ENCODE data around the gene FAM240A. TPM values are rescaled to one million over a fixed set of nuclear protein-coding genes. Genes with fewer than 3 reads are reported as not detected.

FAM240A gene
- total RNA-seq, 1 experiment from 2014 or later, result not detected

DNA sequence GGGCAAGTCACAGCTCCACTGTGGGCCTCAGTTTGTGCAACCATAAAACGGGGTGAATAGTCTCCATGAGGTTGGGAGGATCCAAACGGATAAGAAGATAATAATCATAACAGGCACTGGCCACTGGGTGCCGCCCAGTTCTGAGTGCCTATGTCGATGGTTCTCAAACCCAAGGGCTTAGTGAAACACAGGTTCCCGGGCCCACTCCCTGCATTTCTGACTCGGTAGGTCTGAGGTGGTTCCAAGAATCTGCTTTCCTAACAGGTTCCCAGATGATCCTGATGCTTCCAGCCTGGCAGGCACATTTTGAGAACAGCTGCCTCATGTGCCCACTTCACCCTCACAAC is 60.0 kb downstream of the FAM240A start:
- Histone ChIP-seq H3K27me3 (replicated peaks; ENCODE audit: control insufficient read depth, insufficient read depth, low read length) (no peaks in the 10 kb centered on the region), H3K4me1 (no peaks in the 10 kb centered on the region), H3K4me3 (ENCODE audit: low read depth, low read length) (no peak overlapping the region), H3K36me3 (ENCODE audit: control insufficient read depth, insufficient read depth, low read length) (no peaks in the 10 kb centered on the region), H3K9me3 (no peaks in the 10 kb centered on the region)
- Mint-ChIP-seq H3K4me1 (ENCODE audit: low read depth, unreplicated experiment) (no peaks in the 10 kb centered on the region), H3K27ac (ENCODE audit: unreplicated experiment) (no peak overlapping the region), H3K9me3 (ENCODE audit: unreplicated experiment) (no peaks in the 10 kb centered on the region), H3K27me3 (ENCODE audit: insufficient read depth, unreplicated experiment) (no peaks in the 10 kb centered on the region), H3K36me3 (ENCODE audit: insufficient read depth, unreplicated experiment) (no peaks in the 10 kb centered on the region), H3K4me3 (ENCODE audit: unreplicated experiment) (no peak overlapping the region)
- no peak for DNase-seq
- ChIA-PET CTCF (no interaction called here), POLR2A (no interaction called here)
- TF ChIP-seq, protein P1, sequence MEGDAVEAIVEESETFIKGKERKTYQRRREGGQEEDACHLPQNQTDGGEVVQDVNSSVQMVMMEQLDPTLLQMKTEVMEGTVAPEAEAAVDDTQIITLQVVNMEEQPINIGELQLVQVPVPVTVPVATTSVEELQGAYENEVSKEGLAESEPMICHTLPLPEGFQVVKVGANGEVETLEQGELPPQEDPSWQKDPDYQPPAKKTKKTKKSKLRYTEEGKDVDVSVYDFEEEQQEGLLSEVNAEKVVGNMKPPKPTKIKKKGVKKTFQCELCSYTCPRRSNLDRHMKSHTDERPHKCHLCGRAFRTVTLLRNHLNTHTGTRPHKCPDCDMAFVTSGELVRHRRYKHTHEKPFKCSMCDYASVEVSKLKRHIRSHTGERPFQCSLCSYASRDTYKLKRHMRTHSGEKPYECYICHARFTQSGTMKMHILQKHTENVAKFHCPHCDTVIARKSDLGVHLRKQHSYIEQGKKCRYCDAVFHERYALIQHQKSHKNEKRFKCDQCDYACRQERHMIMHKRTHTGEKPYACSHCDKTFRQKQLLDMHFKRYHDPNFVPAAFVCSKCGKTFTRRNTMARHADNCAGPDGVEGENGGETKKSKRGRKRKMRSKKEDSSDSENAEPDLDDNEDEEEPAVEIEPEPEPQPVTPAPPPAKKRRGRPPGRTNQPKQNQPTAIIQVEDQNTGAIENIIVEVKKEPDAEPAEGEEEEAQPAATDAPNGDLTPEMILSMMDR (IDR thresholded peaks at IDR 0.05; ENCODE audit: insufficient read depth in 1 of 2, low read depth in 1 of 2, low read length in 1 of 2, severe bottlenecking in 1 of 2, unreplicated experiment in 1 of 2), result no peak
- intact Hi-C loops (cut with micrococcal nuclease; ENCODE audit: unreplicated experiment), result no loop called here
- no TSS peak for BruUV-seq (replicated peaks)

DNA sequence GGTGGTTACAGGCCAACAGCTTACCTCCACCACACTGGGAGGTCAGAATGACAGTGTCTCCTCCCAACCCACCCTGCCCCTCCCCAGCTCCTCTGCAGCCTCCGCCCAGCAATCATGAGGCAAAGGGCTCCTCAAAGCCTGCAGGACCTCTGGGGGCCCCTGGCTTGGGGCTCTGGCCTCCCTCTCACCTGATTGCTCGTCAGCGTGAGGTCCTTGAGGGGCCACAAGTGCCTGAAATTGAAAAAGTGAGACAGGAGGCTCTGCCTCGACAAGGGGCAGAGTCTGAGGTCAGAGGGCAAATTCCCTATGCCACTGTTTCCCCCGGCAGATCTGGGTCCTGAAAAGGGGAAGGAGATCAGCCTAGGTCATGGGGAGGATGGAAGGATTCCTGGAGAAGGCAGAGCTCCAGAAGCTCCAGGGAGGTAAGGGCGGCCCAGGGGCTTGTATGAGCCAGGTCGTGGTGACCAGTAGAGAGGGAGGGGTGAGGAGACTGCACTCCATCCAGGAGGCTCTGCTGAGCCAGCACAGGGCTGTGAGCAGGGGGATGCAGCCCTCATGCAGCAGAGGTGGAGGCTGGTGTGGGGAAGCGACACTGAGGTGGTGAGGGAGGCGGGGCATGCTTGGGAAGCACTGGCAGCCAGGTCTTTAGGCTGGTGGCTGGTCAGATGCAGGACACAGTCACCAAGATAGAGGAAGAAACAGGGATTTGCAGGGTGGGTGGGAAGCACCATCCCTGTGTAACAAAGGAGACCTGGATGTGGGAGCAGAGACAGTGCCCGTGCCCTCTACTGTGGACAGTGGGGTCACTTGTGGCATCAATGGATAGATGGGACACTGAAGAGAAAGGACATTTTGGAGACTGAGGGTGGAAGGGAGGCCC is 61.1 kb downstream of the FAM240A start:
- ChIA-PET POLR2A (no interaction called here), CTCF (no interaction called here)
- Mint-ChIP-seq H3K27ac (ENCODE audit: unreplicated experiment) (no peak overlapping the region), H3K4me1 (ENCODE audit: low read depth, unreplicated experiment) (no peaks in the 10 kb centered on the region), H3K27me3 (ENCODE audit: insufficient read depth, unreplicated experiment) (no peaks in the 10 kb centered on the region), H3K4me3 (ENCODE audit: unreplicated experiment) (no peak overlapping the region), H3K9me3 (ENCODE audit: unreplicated experiment) (no peaks in the 10 kb centered on the region), H3K36me3 (ENCODE audit: insufficient read depth, unreplicated experiment) (no peaks in the 10 kb centered on the region)
- Histone ChIP-seq H3K4me3 (ENCODE audit: low read depth, low read length) (no peak overlapping the region), H3K36me3 (ENCODE audit: control insufficient read depth, insufficient read depth, low read length) (no peaks in the 10 kb centered on the region), H3K9me3 (no peaks in the 10 kb centered on the region), H3K27me3 (replicated peaks; ENCODE audit: control insufficient read depth, insufficient read depth, low read length) (no peaks in the 10 kb centered on the region), H3K4me1 (no peaks in the 10 kb centered on the region)
- TF ChIP-seq, protein P1 (IDR thresholded peaks at IDR 0.05; ENCODE audit: insufficient read depth in 1 of 2, low read depth in 1 of 2, low read length in 1 of 2, severe bottlenecking in 1 of 2, unreplicated experiment in 1 of 2), result no peak
- peak in 1 of 2 experiments; percentile 31 for DNase-seq
- intact Hi-C loops (cut with micrococcal nuclease; ENCODE audit: unreplicated experiment), result no loop called here
- BruUV-seq (replicated peaks), result no TSS peak

DNA sequence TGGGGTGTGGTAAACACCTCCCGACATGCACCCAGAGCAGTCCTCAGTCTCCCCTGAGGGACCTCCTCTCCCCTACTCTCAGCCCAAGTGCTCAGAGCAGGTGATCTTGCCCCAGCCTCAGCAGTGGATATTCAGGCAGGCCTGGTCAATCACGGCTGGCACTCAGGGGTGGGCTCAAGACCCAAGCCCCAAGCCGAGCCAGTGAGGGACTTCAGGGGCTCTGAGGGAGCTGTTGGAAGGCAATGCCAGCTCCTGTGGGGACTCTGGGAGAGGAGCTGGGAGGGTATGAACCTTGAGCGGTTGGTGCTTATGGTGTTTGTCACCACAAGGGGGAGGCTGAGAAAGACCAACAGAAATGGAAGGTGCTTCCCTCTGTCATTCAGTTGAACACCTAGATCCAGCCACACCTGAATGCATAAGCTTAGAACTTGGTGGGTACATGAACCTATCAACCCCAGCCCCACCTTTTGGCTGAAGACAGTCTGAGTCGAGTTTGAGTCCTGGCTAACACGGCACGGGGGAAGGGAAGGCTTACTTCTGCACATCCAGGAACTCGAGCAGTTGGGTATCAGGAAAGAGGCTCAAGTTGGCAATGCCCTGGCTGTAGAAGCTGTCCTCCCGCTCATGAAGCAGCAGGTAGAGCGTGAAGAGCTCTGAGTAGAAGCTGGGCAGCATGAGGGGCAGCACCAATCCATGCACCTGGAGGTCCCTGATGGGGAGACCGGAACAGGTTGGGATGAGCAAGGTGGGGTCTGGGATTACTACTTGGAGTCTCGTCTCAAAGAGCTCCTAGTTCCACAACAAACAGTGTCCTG is 61.9 kb downstream of the FAM240A start:
- H3K4me3 ChIP-seq (ENCODE audit: low read depth, low read length), result no peak overlapping the region
- TF ChIP-seq, protein P1 (IDR thresholded peaks at IDR 0.05; ENCODE audit: insufficient read depth in 1 of 2, low read depth in 1 of 2, low read length in 1 of 2, severe bottlenecking in 1 of 2, unreplicated experiment in 1 of 2), result peak in 1 of 2 experiments; percentile 19
- H3K9me3 ChIP-seq, result no peaks in the 10 kb centered on the region
- DNase-seq, result peak in 1 of 2 experiments; percentile 17
- no peaks in the 10 kb centered on the region for H3K4me1 ChIP-seq
- H3K27ac Mint-ChIP-seq (ENCODE audit: unreplicated experiment), result no peak overlapping the region
- ChIA-PET POLR2A (interaction anchor here (0.6 kb wide), 1 partner anchor 16 kb away, joined by 4 read pairs; no protein-coding TSS in a partner anchor), CTCF (no interaction called here)
- H3K27me3 ChIP-seq (replicated peaks; ENCODE audit: control insufficient read depth, insufficient read depth, low read length), result no peaks in the 10 kb centered on the region
- no peak overlapping the region for H3K4me3 Mint-ChIP-seq (ENCODE audit: unreplicated experiment)
- H3K27me3 Mint-ChIP-seq (ENCODE audit: insufficient read depth, unreplicated experiment), result no peaks in the 10 kb centered on the region
- H3K36me3 Mint-ChIP-seq (ENCODE audit: insufficient read depth, unreplicated experiment), result no peaks in the 10 kb centered on the region
- intact Hi-C loops (cut with micrococcal nuclease; ENCODE audit: unreplicated experiment), result no loop called here
- no peaks in the 10 kb centered on the region for H3K36me3 ChIP-seq (ENCODE audit: control insufficient read depth, insufficient read depth, low read length)
- H3K9me3 Mint-ChIP-seq (ENCODE audit: unreplicated experiment), result no peaks in the 10 kb centered on the region
- no peaks in the 10 kb centered on the region for H3K4me1 Mint-ChIP-seq (ENCODE audit: low read depth, unreplicated experiment)
- no TSS peak for BruUV-seq (replicated peaks)
